Endothelial cell of umbilical vein (primary cell): Measurements from ENCODE around the gene SLCO2A1.

Experiments used
- EZH2 ChIP-seq: IDR thresholded peaks from 2 replicates; pipeline ENCODE4 v1.6.1; 2012; ENCODE audit warnings: borderline replicate concordance, low read depth, mild to moderate bottlenecking, moderate library complexity, low read length, inconsistent platforms; ENCODE audit not compliant: severe bottlenecking
- FOS ChIP-seq: IDR thresholded peaks from 2 replicates; pipeline ENCODE4 v1.6.1; 2011; ENCODE audit warnings: mild to moderate bottlenecking, low read length, moderate library complexity, borderline replicate concordance; ENCODE audit not compliant: insufficient read depth
- GATA2 ChIP-seq: IDR thresholded peaks from 2 replicates; pipeline ENCODE4 v1.7.0; 2011; ENCODE audit warnings: low read depth, mild to moderate bottlenecking, moderate library complexity, mixed read lengths, low read length; ENCODE audit not compliant: insufficient read length, insufficient read depth
- MYC ChIP-seq: IDR thresholded peaks from one replicate; pipeline ENCODE4 v1.6.1; 2011; ENCODE audit warnings: mild to moderate bottlenecking, low read depth, low read length
- POLR2A ChIP-seq: IDR thresholded peaks from 2 replicates; pipeline ENCODE4 v1.6.1; 2012; ENCODE audit warnings: low read depth, mild to moderate bottlenecking, control low read depth, low read length
- POLR2AphosphoS5 ChIP-seq: IDR thresholded peaks from 2 replicates; pipeline ENCODE4 v1.6.1; 2012; ENCODE audit warnings: low read depth, mild to moderate bottlenecking, control low read depth, low read length, moderate library complexity; ENCODE audit not compliant: insufficient read depth
- TF ChIP-seq, protein P1 (sequence below), 2 donors: IDR thresholded peaks; 1 replicate in 1 of 2; 2 replicates in 1 of 2; pipeline ENCODE4 v1.5.1; 2011; ENCODE audit warnings: low read length in 2 of 2, mild to moderate bottlenecking in 2 of 2, moderate library complexity in 2 of 2, control low read depth in 1 of 2, inconsistent platforms in 1 of 2, low read depth in 1 of 2; ENCODE audit not compliant: insufficient read depth in 1 of 2; ENCODE audit errors: extremely low read depth in 1 of 2
- TF ChIP-seq, protein P2 (sequence below): IDR thresholded peaks from 2 replicates; pipeline ENCODE4 v1.6.1; 2011; ENCODE audit not compliant: insufficient read depth, insufficient read length

DNA sequence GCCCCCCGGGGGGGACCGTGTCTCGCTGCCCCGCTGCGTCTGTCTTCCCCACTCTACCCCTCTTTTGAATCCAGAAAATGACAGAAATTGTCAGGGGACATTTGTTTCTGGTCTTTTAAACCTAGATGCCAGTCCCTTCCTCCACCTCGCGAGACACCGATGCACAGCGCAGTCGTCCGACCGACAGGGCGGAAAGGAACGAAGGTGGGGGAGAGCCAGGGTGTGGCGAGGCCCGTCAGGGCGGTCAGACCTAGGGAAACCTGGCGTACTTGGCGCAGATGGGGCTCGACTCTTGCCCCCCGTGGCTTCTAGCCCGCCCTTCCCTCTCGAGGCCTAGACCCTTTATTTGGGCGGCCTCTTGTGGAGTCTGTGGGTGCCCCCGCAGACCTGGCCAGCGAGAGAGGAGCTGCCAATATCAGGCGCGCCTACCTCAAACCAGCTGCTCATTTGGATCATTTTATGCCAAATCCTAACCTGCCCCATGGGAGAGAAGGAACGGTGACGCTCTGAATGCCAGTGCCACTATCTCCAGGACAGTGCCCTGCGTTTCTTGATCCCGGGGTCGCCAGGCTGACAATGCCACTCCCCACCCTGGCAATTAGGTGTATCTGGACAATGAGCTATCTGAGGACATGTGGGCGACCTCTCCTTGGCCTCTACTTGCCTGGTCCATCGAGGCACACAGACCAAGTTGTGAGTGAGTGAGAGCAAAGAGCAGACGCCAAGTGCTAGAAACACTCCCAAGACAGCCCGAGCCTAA, 133.5 kb downstream of the SLCO2A1 start:
- TF ChIP-seq, protein P1, sequence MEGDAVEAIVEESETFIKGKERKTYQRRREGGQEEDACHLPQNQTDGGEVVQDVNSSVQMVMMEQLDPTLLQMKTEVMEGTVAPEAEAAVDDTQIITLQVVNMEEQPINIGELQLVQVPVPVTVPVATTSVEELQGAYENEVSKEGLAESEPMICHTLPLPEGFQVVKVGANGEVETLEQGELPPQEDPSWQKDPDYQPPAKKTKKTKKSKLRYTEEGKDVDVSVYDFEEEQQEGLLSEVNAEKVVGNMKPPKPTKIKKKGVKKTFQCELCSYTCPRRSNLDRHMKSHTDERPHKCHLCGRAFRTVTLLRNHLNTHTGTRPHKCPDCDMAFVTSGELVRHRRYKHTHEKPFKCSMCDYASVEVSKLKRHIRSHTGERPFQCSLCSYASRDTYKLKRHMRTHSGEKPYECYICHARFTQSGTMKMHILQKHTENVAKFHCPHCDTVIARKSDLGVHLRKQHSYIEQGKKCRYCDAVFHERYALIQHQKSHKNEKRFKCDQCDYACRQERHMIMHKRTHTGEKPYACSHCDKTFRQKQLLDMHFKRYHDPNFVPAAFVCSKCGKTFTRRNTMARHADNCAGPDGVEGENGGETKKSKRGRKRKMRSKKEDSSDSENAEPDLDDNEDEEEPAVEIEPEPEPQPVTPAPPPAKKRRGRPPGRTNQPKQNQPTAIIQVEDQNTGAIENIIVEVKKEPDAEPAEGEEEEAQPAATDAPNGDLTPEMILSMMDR (IDR thresholded peaks at IDR 0.05; ENCODE audit: extremely low read depth in 1 of 2, insufficient read depth in 1 of 2, low read depth in 1 of 2, low read length in 2 of 2) = no peak
- TF ChIP-seq POLR2A (no peak), EZH2 (no peak), FOS (no peak), GATA2 (no peak), POLR2AphosphoS5 (no peak), MYC (no peak)
- TF ChIP-seq, protein P2, sequence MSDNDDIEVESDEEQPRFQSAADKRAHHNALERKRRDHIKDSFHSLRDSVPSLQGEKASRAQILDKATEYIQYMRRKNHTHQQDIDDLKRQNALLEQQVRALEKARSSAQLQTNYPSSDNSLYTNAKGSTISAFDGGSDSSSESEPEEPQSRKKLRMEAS = no peak
